PC-9 (cell line): ENCODE results near the gene COX4I1. TPM values are rescaled to one million over a fixed set of nuclear protein-coding genes. Genes with fewer than 3 reads are reported as not detected.

Source experiments
- BruUV-seq: library from RNA; stranded (reverse); fragments of 400-500 nt; replicated peaks from 2 replicates; lab custom pipeline; 2021; lab: Mats Ljungman, UMichigan
- CTCF ChIA-PET: fragments of 300-600 bp; sonication (Branson Sonifier 250); formaldehyde crosslinking; loops from one replicate; lab custom pipeline; 2022; ENCODE audit warnings: antibody characterized with exemption; lab: Charles Lee
- POLR2A ChIA-PET: fragments of 300-600 bp; sonication (Branson Sonifier 250); formaldehyde crosslinking; loops from one replicate; lab custom pipeline; 2022; ENCODE audit warnings: antibody characterized with exemption; ENCODE audit not compliant: unreplicated experiment; lab: Charles Lee
- DNase-seq, 2 experiments: peaks; one replicate each; pipeline versions ENCODE4 v3.0.0 to v3.0.0-alpha.2; 2015 to 2022; ENCODE audit warnings: mixed read lengths in 1 of 2
- H2AFZ ChIP-seq: fragments of 200-600 bp; sonication (generic); 2 replicates; pipeline ENCODE4 v1.8.1; 2017; ENCODE audit warnings: antibody characterized with exemption
- H3F3A ChIP-seq: fragments of 200-600 bp; sonication (generic); 2 replicates; pipeline ENCODE4 v1.8.1; 2017; ENCODE audit warnings: antibody characterized with exemption, mild to moderate bottlenecking, low read depth; ENCODE audit not compliant: insufficient read depth
- H3K27ac ChIP-seq: fragments of 200-600 bp; sonication (generic); 2 replicates; pipeline ENCODE4 v1.6.1; 2016; ENCODE audit warnings: mixed run types
- H3K27me3 ChIP-seq: fragments of 200-600 bp; sonication (generic); 2 replicates; pipeline ENCODE4 v1.6.1; 2016; ENCODE audit warnings: low read depth, mixed run types; ENCODE audit not compliant: insufficient read depth
- H3K36me3 ChIP-seq: fragments of 200-600 bp; sonication (generic); 2 replicates; pipeline ENCODE4 v1.6.1; 2016; ENCODE audit warnings: low read depth, mixed run types
- H3K4me1 ChIP-seq: fragments of 200-600 bp; sonication (generic); replicated peaks from 2 replicates; pipeline ENCODE4 v1.6.1; 2016; ENCODE audit warnings: mixed run types; ENCODE audit not compliant: insufficient read depth
- H3K4me2 ChIP-seq: fragments of 200-600 bp; sonication (generic); 2 replicates; pipeline ENCODE4 v1.6.1; 2017; ENCODE audit warnings: mixed run types
- H3K4me3 ChIP-seq: fragments of 200-600 bp; sonication (generic); 2 replicates; pipeline ENCODE4 v1.6.1; 2016; ENCODE audit warnings: mixed run types
- H3K79me2 ChIP-seq: fragments of 200-600 bp; sonication (generic); 2 replicates; pipeline ENCODE4 v1.6.1; 2017; ENCODE audit warnings: low read depth, mixed run types
- H3K9me2 ChIP-seq: fragments of 200-600 bp; sonication (generic); 2 replicates; pipeline ENCODE4 v1.8.1; 2017; ENCODE audit warnings: mild to moderate bottlenecking; ENCODE audit not compliant: insufficient read depth
- H3K9me3 ChIP-seq: fragments of 200-600 bp; sonication (generic); 2 replicates; pipeline ENCODE4 v1.8.1; 2016; ENCODE audit warnings: low read depth; ENCODE audit not compliant: insufficient read depth
- H4K20me1 ChIP-seq: fragments of 200-600 bp; sonication (generic); 2 replicates; pipeline ENCODE4 v1.8.1; 2017; ENCODE audit not compliant: insufficient read depth
- CTCF ChIP-seq: fragments of 200-600 bp; sonication (generic); conservative IDR thresholded peaks from 2 replicates; pipeline ENCODE4 v1.6.1; 2017; ENCODE audit warnings: mixed run types, antibody characterized with exemption, mild to moderate bottlenecking, moderate library complexity
- EZH2 ChIP-seq: fragments of 200-600 bp; sonication (generic); IDR thresholded peaks from 2 replicates; pipeline ENCODE4 v1.8.0; 2017; ENCODE audit warnings: antibody characterized with exemption, low read depth
- intact Hi-C: fragments of 100-400 bp; cut with micrococcal nuclease; formaldehyde crosslinking; loops from one replicate; pipeline ENCODE4 v1.10.0; 2022; ENCODE audit not compliant: unreplicated experiment
- total RNA-seq: library from RNA; stranded (reverse); gene quantifications from 2 replicates; pipeline ENCODE4 v1.2.3, GENCODE V29; 2021

Gene COX4I1
- total RNA-seq, 1 experiment from 2014 or later = 468 TPM

- H2AFZ ChIP-seq = no peak overlapping the region
- H3K4me3 ChIP-seq = no peak overlapping the region
- no peak for DNase-seq
- no peaks in the 10 kb centered on the region for H3F3A ChIP-seq
- intact Hi-C loops = no loop called here
- no peak overlapping the region for H3K4me2 ChIP-seq
- no peaks in the 10 kb centered on the region for H4K20me1 ChIP-seq
- H3K4me1 ChIP-seq = no peaks in the 10 kb centered on the region
- H3K9me3 ChIP-seq = no peaks in the 10 kb centered on the region
- H3K27me3 ChIP-seq = peaks cover 92% of the 10 kb centered on the region
- ChIA-PET CTCF (no interaction called here), POLR2A (no interaction called here)
- H3K79me2 ChIP-seq = no peaks in the 10 kb centered on the region
- no peaks in the 10 kb centered on the region for H3K36me3 ChIP-seq
- TF ChIP-seq EZH2 = no peak
- TF ChIP-seq CTCF = no peak
- no TSS peak for BruUV-seq
- no peaks in the 10 kb centered on the region for H3K9me2 ChIP-seq
- H3K27ac ChIP-seq = no peak overlapping the region
Observed at GRCh38 chr16:85826686-85827247, 27.3 kb downstream of the COX4I1 start.

GRCh38 chr16:85828166-85828565 is 28.7 kb downstream of the COX4I1 start:
- no peak overlapping the region for H2AFZ ChIP-seq
- no peaks in the 10 kb centered on the region for H3F3A ChIP-seq
- ChIA-PET CTCF (no interaction called here), POLR2A (no interaction called here)
- no peaks in the 10 kb centered on the region for H3K4me1 ChIP-seq
- no peak overlapping the region for H3K27ac ChIP-seq
- intact Hi-C loops = no loop called here
- peaks cover 96% of the 10 kb centered on the region for H3K27me3 ChIP-seq
- H3K36me3 ChIP-seq = no peaks in the 10 kb centered on the region
- no peaks in the 10 kb centered on the region for H3K9me3 ChIP-seq
- H3K4me3 ChIP-seq = no peak overlapping the region
- DNase-seq = no peak
- H3K4me2 ChIP-seq = no peak overlapping the region
- no peaks in the 10 kb centered on the region for H3K9me2 ChIP-seq
- TF ChIP-seq CTCF (no peak), EZH2 (no peak)
- no peaks in the 10 kb centered on the region for H3K79me2 ChIP-seq
- H4K20me1 ChIP-seq = no peaks in the 10 kb centered on the region
- BruUV-seq = no TSS peak

- Histone ChIP-seq H3K4me2 (no peak overlapping the region), H3K9me2 (no peaks in the 10 kb centered on the region), H4K20me1 (no peaks in the 10 kb centered on the region), H3K27ac (no peak overlapping the region), H3K4me3 (no peak overlapping the region), H3K79me2 (no peaks in the 10 kb centered on the region), H3F3A (no peaks in the 10 kb centered on the region), H3K27me3 (peaks cover 94% of the 10 kb centered on the region), H3K9me3 (no peaks in the 10 kb centered on the region), H2AFZ (no peak overlapping the region), H3K4me1 (no peaks in the 10 kb centered on the region), H3K36me3 (no peaks in the 10 kb centered on the region)
- no TSS peak for BruUV-seq
- ChIA-PET CTCF (no interaction called here), POLR2A (no interaction called here)
- TF ChIP-seq EZH2 (no peak), CTCF (no peak)
- intact Hi-C loops = no loop called here
- DNase-seq = no peak
Observed at GRCh38 chr16:85829171-85829719, 29.8 kb downstream of the COX4I1 start.
